ENCODE data around the gene FSTL1. TPM values are rescaled to one million over a fixed set of nuclear protein-coding genes. Genes with fewer than 3 reads are reported as not detected.
A peak's percentile ranks its signal among the peaks of the same experiment; 100 is the strongest.

The FSTL1 gene
- polyA plus RNA-seq, 1 donor = 571 TPM

DNA sequence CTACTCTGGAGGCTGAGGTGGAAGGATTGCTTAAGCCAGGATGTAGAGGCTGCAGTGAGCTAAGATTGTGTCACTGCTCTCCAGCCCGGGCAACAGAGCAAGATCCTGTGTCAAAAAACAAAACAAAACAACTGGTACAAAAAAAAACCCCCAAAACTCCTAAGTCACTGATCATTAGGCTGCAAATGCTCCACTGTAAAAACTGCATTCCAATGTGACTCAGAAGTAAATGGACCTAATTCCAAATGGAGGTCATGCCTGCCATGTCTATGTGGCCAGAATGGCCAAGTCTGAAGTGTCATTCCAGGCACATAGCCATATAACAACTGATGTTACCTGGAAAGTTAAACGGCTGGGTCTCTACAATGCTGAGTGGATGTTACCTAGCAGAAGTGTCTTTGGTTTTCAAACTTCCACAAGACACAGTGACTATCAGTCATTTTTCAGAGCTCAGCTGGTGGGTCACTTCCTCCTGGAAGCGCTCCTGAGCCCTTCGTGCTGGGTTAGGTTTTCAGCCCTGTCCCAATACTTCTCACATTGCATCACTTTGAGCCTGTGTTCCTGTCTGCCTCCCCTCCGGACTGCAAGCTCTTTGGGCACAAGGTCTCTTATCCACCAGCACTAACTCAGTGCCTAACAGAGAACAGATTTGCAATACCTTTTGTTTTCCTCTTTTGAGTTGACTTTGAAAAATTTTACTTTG, 10.6 kb downstream of the FSTL1 start:
- no peak for DNase-seq (ENCODE audit: low read depth)

DNA sequence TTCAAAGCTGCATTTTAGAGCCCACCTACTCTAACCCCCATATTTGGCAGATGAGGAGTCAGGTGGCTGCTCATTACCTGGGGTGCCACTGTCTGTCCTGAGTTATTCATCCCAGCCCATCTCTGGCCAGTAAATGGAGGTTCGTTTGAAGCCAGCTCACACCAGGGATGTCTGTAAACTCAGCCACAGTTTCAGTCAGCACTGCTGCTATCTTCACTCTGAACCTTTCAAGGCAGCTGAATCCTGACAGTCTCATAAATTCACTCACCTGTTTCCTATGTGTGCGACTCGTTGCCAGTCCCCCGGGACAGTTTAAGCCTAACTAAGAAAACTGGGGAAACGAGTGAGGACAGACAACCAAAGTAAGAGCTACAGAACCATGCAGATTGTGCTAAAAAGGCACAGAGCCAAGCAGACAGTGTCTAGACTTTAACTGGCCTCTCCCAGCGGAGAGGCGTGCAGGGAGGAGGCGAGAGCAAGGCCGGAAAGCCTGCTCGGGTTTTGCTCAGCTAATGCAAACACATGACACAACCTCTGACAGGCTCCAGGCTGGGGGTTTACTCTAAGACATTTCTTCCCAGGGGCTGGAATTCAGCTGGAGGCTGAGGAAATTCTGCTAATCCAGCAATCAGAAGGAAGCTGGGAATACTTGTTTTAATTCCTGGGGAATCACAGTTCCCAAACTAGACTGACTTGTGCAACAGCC, 12.0 kb downstream of the FSTL1 start:
- DNase-seq (ENCODE audit: low read depth) = no peak

DNA sequence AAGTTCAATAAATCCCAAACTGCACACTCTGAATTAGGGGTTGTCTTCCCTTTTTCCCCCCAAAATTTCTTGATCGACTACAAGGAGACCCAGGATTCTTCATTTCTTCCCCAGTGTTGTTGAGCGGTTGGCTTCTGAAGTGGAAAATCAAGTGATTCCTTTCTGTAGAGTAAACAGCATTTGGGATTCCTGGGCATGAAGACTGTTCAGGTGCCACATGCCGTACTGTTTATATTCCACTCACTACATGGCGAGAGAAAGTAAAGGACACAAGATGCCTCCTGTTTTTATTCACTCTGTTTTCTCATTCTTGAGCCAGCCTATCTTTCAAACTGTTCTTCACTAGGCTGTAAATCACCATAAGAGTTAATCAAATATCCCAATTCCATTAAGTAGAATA, 12.6 kb downstream of the FSTL1 start:
- no peak for DNase-seq (ENCODE audit: low read depth)

DNA sequence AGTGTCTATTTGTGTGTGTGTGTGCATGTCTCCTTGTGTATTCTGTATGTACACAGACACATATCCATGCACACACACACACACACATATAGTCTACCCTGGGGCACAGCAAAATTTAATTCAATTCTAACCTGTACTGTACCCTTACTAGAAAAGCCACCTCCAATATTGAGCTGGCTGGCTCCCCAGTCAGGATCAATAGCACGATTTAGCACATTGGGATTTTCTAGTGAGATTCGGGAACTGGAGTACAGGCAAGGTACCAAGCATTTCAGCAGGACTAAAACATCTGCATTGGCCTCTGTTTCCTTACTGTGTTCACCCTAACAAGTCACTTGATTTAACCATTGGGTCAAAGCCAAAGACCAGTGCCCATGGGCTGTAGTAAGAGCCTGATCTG, 13.2 kb downstream of the FSTL1 start:
- no peak for DNase-seq (ENCODE audit: low read depth)

DNA sequence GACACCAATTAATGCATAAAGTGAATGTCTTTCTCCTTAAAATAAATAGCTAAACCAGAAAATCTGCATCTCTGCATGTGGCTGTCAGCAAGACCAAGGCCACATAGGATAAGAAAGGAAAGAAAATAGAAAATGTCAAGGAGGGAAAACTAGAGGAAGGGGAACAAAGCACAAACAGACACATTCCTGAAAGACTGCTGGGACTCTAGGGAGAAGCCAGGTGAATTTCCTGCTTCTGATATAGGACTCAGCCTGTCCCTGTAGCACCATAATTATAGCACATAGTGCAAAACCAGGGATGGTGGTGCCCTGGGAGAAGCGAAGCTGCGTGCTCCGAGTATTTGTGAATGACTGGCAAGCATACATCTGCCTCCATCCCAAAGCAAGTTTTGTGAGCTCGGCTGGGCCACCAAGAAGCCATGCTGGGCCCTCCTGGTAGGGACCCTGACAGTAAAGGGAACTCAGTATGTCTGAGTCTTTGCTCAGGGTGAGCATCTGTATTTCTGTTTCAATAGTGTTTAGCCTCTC, 14.2 kb downstream of the FSTL1 start:
- no peak for DNase-seq (ENCODE audit: low read depth)

DNA sequence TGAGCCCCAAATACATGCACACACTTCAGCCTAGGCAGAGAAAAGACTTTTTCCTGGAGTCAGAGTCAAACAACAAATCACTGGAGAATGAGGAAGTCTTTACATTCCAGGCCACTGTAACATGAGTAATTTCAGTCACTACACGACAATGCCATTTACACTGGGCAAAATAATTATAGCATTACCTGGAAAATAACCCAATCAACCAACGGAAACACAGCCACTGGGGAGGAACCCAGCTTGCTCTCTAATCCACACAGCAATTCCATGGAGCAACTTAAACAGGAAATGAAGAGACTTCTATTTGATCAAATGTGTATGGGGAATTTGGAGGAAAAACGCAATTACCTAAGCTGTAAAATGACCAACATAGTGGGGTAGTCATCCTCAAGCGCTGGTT, 15.2 kb downstream of the FSTL1 start:
- DNase-seq (ENCODE audit: low read depth) = no peak

DNA sequence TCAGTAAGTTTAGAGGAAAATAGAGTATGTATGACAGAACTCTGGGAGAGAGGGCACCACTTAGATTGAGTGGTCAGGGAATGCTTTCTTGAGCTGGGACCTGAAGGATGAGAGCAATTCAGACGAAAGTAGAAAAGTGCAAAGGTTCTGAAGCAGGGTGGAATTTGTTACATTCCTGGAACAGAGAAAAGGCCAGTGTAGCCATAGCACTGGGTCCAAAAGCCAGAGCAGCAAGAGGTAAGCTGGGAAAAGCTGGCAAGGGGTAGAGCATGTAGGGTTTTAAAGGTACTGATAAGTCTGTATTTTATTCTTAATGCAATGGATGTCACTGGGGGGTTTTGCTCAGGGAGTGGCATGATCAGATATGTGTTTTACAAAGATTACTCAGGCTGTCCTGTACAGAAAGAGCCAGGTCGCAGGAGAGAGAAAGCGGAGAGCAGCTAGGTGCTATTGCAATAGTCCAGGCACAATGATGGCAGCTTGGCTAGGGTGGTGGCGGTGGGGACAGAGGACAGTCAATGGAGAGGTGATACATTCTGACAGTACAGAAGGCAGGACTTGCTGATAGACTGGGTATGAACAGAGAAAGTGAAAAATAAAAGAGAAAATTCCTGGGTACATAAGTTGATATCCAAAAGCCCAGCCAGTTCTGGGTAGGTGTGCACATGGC, 17.0 kb downstream of the FSTL1 start:
- no peak for DNase-seq (ENCODE audit: low read depth)

DNA sequence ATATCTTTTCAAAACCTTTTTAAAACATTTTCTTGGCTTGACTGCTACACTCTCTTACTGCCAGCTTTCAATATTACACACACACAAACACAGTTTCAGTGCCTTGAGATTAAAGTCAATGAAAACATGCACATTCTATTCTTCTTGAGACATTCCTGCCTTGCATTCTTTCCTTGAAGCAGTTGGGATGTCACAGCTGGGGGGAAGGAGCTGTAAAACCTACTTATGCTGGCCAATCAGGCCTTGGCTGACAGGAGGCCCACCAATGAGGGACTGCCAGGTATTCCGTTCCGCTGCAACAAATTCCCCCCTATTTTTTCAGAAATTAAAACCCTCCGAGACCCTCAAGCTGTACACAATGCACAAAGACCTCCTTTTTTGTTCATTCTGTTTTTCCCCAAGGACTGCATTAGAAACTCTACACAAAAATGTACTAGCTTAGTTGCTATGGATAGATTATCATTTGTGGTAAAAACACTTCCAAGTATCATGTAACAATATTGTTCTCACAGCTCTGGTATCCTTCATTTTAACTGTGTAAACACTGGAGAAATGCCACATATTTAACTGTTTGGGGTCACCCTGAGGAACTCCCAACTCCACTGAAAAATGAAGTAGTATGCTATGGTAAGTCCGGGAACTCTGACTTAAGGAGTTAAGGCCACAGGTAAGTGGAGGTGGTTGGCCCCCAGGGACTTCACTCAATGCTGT, 18.5 kb downstream of the FSTL1 start:
- DNase-seq (ENCODE audit: low read depth) = no peak

DNA sequence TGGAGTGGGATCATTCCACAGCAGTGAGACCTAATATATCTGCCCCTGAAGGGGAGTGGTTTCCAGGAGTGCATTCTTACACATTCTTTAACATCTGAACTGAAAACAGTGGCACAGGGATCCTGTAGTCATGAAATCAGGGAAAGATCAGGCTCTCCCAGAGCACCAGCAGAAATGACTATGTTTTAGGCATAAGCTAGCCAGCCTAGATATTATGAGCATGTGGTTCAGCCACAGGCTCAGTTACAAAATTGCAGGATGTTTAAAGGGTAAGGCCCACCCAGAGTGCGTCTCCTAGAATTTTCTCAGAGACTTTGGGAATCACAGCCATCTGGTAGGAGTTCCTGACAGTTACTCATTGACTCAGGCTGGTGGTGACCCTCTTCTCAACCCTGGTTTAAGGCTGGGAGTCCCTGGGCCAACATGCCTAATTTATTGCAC, 20.9 kb downstream of the FSTL1 start:
- DNase-seq (ENCODE audit: low read depth) = no peak

DNA sequence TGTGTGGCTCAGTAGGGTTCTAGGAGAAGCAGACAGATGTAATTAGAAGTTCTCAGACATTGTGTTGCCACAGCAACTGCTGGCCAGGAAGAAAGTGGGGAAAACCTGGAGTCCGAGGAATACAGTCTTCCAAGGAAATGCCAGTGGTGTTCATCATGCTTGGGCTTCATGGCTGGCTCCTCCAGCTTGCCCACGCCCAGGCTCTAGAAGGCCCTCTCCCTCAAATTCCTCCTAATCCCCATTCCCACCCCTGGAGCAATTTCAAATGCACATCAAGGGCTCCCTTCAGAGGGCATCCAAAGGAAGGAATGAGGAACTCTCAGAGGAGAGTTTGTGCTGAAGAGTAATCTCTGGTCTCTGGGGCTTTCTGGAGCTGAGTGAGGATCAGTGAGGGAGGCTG, 21.9 kb downstream of the FSTL1 start:
- DNase-seq (ENCODE audit: low read depth) = no peak

DNA sequence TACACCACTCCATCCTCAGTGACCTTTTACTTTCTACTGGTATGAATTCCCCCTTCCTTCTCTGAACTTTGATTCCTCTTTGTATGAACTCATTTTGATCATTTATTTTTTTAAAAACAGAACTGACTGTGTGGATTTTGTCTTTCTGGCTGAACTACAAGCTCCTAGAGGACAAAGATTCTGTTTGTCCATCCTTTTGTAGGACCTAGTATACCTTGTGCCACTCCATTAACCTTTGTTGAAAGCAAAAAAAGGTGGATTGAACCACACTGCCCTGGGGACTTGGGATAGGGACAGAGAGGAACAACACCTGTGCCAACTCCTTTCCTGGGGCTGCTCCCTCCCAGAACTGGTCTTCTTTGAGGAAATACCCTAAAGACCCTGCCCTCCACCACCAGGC, 23.6 kb downstream of the FSTL1 start:
- no peak for DNase-seq (ENCODE audit: low read depth)

DNA sequence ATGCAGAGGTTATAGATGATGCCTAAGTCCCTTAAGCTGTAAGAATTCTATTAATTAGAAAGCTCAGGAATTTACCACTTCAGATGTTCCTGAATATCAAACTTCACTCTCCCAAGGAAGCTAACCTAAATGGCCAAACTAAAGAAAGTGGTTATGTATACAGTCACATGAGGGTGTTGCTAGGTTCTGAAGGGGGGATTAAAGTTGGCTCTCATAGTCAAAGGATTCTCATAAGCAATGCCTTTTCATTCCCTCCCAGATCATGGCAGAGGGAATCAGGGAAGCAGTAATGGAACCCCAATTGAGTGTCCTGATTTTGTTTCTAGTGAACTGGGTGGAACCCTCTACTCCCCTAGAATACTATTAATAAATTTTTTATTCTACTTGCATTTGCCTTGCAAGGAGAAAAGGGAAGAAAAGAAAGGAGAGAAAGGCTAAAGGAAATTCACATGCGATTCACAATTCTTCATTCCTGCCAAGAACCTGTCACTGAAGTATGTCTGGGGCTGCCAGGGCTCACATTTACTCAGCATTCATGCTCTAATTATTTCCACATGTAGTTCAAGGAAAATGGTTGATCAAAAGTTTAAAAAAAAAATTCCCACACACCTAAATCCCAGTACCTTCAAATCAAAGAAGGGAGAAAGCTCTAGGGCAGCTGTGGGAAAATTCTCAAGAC, 25.1 kb downstream of the FSTL1 start:
- no peak for DNase-seq (ENCODE audit: low read depth)

DNA sequence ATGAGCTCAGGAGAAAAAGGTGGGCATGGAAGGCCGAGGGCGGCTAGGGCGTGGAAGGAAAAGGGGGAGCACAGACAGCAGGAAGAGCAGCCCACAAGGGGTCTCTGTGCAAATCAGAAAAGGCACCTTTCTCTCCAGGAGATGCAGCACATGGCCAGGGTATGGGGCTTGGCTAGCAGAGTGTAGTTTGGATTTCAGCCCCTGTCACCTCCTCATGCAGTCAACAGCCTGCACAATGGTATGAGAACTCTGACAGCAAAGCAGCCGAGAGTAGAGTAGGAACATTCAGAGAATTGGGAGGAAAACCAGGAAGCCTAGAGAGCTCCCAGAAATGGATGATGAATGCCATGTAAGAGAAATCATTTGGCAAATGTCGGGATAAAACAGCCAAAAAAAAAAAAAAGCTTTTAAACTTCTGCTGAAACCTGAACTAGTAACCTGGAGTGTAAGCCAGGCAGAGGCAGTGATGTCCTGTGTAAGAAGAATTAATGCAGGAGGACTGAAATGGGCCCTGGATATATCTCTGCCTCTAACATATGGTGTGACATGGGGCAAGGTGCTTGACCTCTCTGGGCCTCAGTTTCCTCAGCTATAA, 25.7 kb downstream of the FSTL1 start:
- DNase-seq (ENCODE audit: low read depth) = no peak

DNA sequence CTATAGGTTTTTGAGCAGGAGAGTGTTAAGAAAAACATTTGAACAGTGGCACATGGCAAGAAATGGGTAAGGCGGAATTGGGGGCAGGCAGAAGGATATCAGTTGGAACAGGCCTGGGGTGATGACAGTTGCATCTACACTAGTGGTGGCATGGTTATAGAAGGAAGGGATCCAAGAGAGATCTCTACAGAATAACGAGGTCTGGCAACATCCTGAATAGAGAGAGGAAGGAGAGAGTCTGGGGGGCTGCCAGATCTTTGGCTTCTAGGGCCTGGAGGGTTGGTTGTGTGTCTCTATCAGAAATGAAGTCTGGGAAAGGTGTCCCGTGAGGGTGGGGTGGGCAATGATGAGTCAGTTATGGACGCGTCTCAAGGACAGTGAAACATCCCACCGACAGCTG, 26.3 kb downstream of the FSTL1 start:
- no peak for DNase-seq (ENCODE audit: low read depth)

DNA sequence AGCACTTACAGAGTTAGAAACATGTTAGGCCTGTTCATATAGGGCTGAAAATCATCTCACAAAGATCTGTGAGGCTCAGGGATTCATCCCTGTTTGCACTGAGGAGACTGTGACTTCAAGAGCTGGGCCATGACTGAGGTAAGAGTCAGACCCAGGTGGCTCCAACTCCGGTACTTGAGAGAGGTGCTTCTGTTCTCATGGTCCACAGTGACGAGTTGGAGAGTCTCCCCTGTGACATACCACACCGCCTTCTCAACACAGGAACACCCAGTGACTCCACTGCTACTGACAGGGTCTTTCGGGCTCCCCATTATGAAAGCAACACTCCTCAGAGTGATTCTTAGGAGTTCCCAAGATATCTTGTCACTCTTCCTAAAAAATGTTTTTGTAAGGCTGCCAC, 27.4 kb downstream of the FSTL1 start:
- DNase-seq (ENCODE audit: low read depth) = no peak

DNA sequence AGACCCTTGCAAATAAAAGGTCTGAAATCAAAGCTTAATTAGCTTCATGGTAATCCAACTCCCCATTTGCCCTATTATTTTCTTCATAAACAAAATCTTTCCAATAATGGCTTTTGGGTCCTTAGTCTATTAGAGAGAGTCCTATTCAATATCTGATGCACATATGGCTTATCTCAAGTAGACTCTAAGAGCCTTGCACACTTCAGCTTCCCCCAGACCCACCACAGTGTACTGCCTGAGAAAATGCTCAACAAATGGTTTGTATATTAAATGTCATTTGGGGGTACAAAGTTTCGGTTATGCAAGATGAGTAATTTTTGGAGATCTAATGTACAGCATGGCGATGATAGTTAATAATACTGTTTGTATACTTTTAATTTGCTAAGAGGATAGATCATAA, 28.9 kb downstream of the FSTL1 start:
- no peak for DNase-seq (ENCODE audit: low read depth)

DNA sequence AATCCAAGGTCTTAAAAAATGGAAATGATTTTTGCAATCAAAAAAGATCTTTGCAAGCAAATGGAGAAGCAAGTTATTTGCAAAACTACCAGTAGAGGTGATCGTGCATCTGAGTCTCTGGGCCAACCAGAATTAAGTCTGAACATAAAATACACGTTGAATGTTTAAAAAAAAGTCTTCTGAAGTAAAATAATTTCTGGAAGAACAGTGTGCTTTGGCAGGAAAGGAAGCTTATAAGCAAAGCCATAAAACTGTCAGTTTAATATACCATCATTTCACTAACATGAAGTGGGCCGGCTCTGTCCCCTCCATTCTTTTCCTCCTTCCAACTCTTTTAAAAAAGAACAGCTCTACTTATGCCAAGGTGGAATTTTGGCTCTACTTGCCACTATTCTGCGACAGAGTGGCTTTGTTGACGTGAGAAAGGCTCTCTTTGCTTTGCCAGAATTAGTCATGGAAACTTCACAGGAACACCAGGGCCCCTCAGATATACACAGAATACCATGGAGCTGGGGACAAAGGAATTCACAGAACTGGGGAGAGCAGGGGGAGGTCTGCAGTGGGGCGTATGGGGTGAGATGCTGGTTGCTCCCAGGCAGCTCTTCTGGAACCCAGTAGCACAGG, 29.8 kb downstream of the FSTL1 start:
- peak; percentile 58 for DNase-seq (ENCODE audit: low read depth)

DNA sequence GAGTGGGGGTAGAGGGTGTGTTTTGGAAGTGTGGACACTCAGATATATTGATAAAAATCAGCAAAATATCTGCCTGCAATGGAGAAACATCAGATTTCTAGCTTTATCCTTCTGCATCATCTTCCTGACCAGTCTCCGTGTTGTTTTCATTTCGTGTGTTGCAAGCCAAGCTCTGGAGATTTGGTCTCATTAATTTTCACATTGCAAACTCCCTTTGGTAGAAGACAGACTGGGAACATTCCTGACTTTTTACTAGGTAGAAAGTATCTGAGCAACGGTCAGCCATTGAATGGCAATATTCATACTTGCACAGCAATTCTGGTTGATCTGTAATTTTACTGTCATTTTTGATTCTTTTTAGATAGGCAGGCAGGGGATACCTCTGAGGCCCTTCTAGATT, 30.4 kb downstream of the FSTL1 start:
- DNase-seq (ENCODE audit: low read depth) = no peak

DNA sequence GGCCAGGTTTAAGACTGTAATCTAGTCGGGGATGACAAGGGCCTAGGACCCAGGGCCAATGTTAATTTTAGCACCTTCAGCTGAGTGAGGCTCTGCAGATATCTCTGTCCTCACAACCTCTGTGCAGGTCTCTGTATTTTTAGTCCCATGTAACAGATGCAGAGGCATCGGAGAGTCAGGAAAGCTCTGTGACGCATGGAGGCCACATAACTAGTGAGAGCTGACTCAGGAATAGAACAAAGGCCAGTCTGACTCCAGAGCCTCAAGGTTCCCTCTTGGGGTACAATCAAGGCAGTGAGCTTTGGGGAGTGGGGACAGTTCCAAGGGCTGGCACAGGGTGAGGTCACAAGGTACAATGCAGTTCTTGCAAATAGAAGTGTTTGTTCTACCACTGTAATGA, 31.0 kb downstream of the FSTL1 start:
- no peak for DNase-seq (ENCODE audit: low read depth)

DNA sequence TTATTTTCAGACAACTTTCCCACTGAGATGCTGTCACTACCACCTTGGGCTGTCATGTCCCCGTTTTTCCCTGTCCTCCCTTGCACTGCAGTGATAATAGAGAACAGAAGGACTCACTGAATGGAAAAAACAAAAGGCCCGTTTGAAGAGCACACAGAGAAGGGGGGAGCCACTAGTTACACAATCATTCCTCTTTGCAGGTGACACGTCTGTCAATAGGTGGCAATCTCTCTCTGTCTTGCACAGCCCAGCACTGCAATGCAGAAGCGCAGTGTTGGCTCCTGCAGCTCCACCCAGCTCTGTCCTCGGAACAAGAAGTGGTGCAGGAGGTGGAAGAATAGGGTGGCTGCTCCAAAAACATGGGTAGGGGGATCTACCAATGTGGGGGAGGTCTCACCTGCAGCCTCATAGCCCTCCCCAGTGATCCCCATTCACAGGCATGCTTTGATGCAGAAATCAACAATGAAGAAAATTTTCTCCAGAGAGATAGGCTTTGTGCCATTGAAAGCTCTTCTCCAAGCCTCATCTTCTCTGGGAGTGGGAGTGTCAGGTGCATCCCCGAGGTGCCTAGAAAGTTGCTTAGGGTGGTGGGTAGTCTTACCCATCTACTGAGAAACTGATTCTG, 31.8 kb downstream of the FSTL1 start:
- no peak for DNase-seq (ENCODE audit: low read depth)
